HG03095 (cell line): ENCODE data around the gene ATM.
A peak's percentile ranks its signal among the peaks of the same experiment; 100 is the strongest.

ENCODE experiments used
- ATAC-seq: cut with Tn5 transposase; IDR thresholded peaks from one replicate; pipeline ENCODE4 v1.9.1; 2021; ENCODE audit warnings: moderate library complexity; ENCODE audit not compliant: unreplicated experiment

ATM gene

GRCh38 chr11:108218912-108219783 is 3.7 kb upstream of the ATM start:
- ATAC-seq = no peak

GRCh38 chr11:108220721-108221336 is 2.0 kb upstream of the ATM start:
- no peak for ATAC-seq

- no peak for ATAC-seq
Measured at GRCh38 chr11:108221371-108221770, 1.5 kb upstream of the ATM start.

GRCh38 chr11:108221911-108222573 is 825 bp upstream of the ATM start:
- no peak for ATAC-seq

GRCh38 chr11:108223348-108224149 is 682 bp downstream of the ATM start:
- ATAC-seq = peak; percentile 30

GRCh38 chr11:108224366-108224765 is 1.5 kb downstream of the ATM start:
- ATAC-seq = no peak

- no peak for ATAC-seq
Measured at GRCh38 chr11:108224911-108225786, 2.3 kb downstream of the ATM start.

GRCh38 chr11:108226036-108226435 is 3.2 kb downstream of the ATM start:
- ATAC-seq = no peak

- no peak for ATAC-seq
Measured at GRCh38 chr11:108228251-108228650, 5.4 kb downstream of the ATM start.

GRCh38 chr11:108233277-108233945 is 10.5 kb downstream of the ATM start:
- no peak for ATAC-seq

- no peak for ATAC-seq
Measured at GRCh38 chr11:108235192-108235591, 12.3 kb downstream of the ATM start.

GRCh38 chr11:108235633-108236032 is 12.8 kb downstream of the ATM start:
- no peak for ATAC-seq

GRCh38 chr11:108237058-108237481 is 14.2 kb downstream of the ATM start:
- peak; percentile 26 for ATAC-seq

- ATAC-seq = no peak
Measured at GRCh38 chr11:108239076-108239475, 16.2 kb downstream of the ATM start.

- no peak for ATAC-seq
Measured at GRCh38 chr11:108241330-108242037, 18.6 kb downstream of the ATM start.

- no peak for ATAC-seq
Measured at GRCh38 chr11:108242422-108242821, 19.6 kb downstream of the ATM start.

GRCh38 chr11:108246308-108246707 is 23.4 kb downstream of the ATM start:
- ATAC-seq = no peak

- no peak for ATAC-seq
Measured at GRCh38 chr11:108246885-108247284, 24.0 kb downstream of the ATM start.

- ATAC-seq = no peak
Measured at GRCh38 chr11:108253176-108253575, 30.3 kb downstream of the ATM start.
